OCI-LY7 (cell line): ENCODE measurements around the gene POGLUT3. TPM values are rescaled to one million over a fixed set of nuclear protein-coding genes. Genes with fewer than 3 reads are reported as not detected.

Source experiments
- BruUV-seq: library from RNA; stranded (reverse); fragments of 400-500 nt; replicated peaks from 2 replicates; lab custom pipeline; 2021; lab: Mats Ljungman, UMichigan
- CTCF ChIA-PET: fragments of 300-600 bp; sonication (Branson Sonifier 250); formaldehyde crosslinking; loops from one replicate; lab custom pipeline; 2022; ENCODE audit warnings: antibody characterized with exemption; ENCODE audit not compliant: unreplicated experiment; lab: Charles Lee
- POLR2A ChIA-PET: fragments of 300-600 bp; sonication (Branson Sonifier 250); formaldehyde crosslinking; loops from one replicate; lab custom pipeline; 2022; ENCODE audit warnings: antibody characterized with exemption; lab: Charles Lee
- DNase-seq: peaks from one replicate; pipeline ENCODE4 v3.0.0-alpha.2; 2015; ENCODE audit warnings: low spot score
- H2AFZ ChIP-seq: fragments of 200-600 bp; sonication (generic), shearing (Covaris generic); 2 replicates; pipeline ENCODE4 v1.6.1; 2014; ENCODE audit warnings: mild to moderate bottlenecking, antibody characterized with exemption, low read length, moderate library complexity
- H3K27ac ChIP-seq: fragments of 200-600 bp; sonication (generic); 2 replicates; pipeline ENCODE4 v1.5.1; 2014; ENCODE audit warnings: mixed run types, low read depth, mild to moderate bottlenecking, moderate library complexity, low read length, inconsistent platforms; ENCODE audit not compliant: poor library complexity, severe bottlenecking
- H3K36me3 ChIP-seq: fragments of 200-600 bp; sonication (generic); 2 replicates; pipeline ENCODE4 v1.6.1; 2014; ENCODE audit warnings: mild to moderate bottlenecking, antibody characterized with exemption, low read length, moderate library complexity, mixed read lengths; ENCODE audit not compliant: insufficient read depth
- H3K4me1 ChIP-seq: fragments of 200-600 bp; sonication (generic); 2 replicates; pipeline ENCODE4 v1.5.1; 2014; ENCODE audit warnings: mild to moderate bottlenecking, low read length; ENCODE audit not compliant: insufficient read depth, poor library complexity, severe bottlenecking
- H3K4me2 ChIP-seq: fragments of 200-600 bp; sonication (generic); 2 replicates; pipeline ENCODE4 v1.6.1; 2014; ENCODE audit warnings: mild to moderate bottlenecking, low read length
- H3K4me3 ChIP-seq: fragments of 200-600 bp; sonication (generic); 2 replicates; pipeline ENCODE4 v1.5.1; 2014; ENCODE audit warnings: mild to moderate bottlenecking, low read depth, low read length; ENCODE audit not compliant: poor library complexity, severe bottlenecking
- H3K79me2 ChIP-seq: fragments of 200-600 bp; sonication (generic); 2 replicates; pipeline ENCODE4 v1.6.1; 2016; ENCODE audit warnings: low read depth, mild to moderate bottlenecking, low read length, moderate library complexity, mixed read lengths; ENCODE audit not compliant: insufficient read depth
- H3K9me2 ChIP-seq: fragments of 200-600 bp; sonication (generic); 2 replicates; pipeline ENCODE4 v1.6.1; 2016; ENCODE audit warnings: mild to moderate bottlenecking, low read length, mixed read lengths; ENCODE audit not compliant: insufficient read depth
- H3K9me3 ChIP-seq: fragments of 200-600 bp; sonication (generic); 2 replicates; pipeline ENCODE4 v1.6.1; 2014; ENCODE audit warnings: mild to moderate bottlenecking, mixed run types, low read length, mixed read lengths
- H4K20me1 ChIP-seq: fragments of 200-600 bp; sonication (generic); 2 replicates; pipeline ENCODE4 v1.6.1; 2014; ENCODE audit warnings: mild to moderate bottlenecking, antibody characterized with exemption, low read length, moderate library complexity, mixed read lengths; ENCODE audit not compliant: insufficient read depth
- CTCF ChIP-seq: fragments of 200-600 bp; sonication (generic); conservative IDR thresholded peaks from 2 replicates; pipeline ENCODE4 v1.5.1; 2014; ENCODE audit warnings: mild to moderate bottlenecking, antibody characterized with exemption, low read length, moderate library complexity, mixed read lengths
- EZH2phosphoT487 ChIP-seq: fragments of 200-600 bp; sonication (generic); IDR thresholded peaks from 2 replicates; pipeline ENCODE4 v1.6.1; 2018; ENCODE audit warnings: low read depth, borderline replicate concordance, mild to moderate bottlenecking, mixed run types, antibody characterized with exemption, low read length, moderate library complexity, mixed read lengths
- intact Hi-C: fragments of 100-400 bp; cut with micrococcal nuclease; formaldehyde crosslinking; loops from one replicate; pipeline ENCODE4 v1.10.0; 2022; ENCODE audit not compliant: unreplicated experiment
- total RNA-seq, 2 experiments: library from RNA; depleted of rRNA in 1 of 2; stranded (reverse); fragments of >200 nt in 1 of 2; shearing (Covaris generic) in 1 of 2; gene quantifications; 2 replicates each; pipeline ENCODE4 v1.2.3, GENCODE V29; 2014 to 2022

POGLUT3 gene
- total RNA-seq, 2 experiments from 2014 or later, result not detected

GRCh38 chr11:108467091-108467823 is 30.9 kb downstream of the POGLUT3 start, which contains the start of gene C11orf65:
Gene C11orf65 (minus strand): TSS chr11:108467529. CDS start chr11:108461559, 5,970 bp downstream.
- no TSS peak for BruUV-seq

GRCh38 chr11:108466405-108466804 is 31.8 kb downstream of the POGLUT3 start:
- peak overlapping the region; percentile 95 for H2AFZ ChIP-seq
- peak overlapping the region; percentile 87 for H3K4me2 ChIP-seq
- ChIA-PET POLR2A (no interaction called here), CTCF (no interaction called here)
- peak overlapping the region; percentile 89 for H3K4me3 ChIP-seq
- H3K27ac ChIP-seq, result no peak overlapping the region
- intact Hi-C loops, result loop anchor here (2.0 to 10.0 kb wide), 5 partner anchors 191 to 609 kb away; partner anchors contain the start of genes ACAT1, ATM, CUL5 and NPAT
- TF ChIP-seq CTCF, result no peak
- no peak for TF ChIP-seq EZH2phosphoT487
- no TSS peak for BruUV-seq
- no peaks in the 10 kb centered on the region for H3K36me3 ChIP-seq
- peaks cover 11% of the 10 kb centered on the region for H3K4me1 ChIP-seq
- H4K20me1 ChIP-seq, result no peaks in the 10 kb centered on the region
- DNase-seq, result no peak
- no peaks in the 10 kb centered on the region for H3K9me2 ChIP-seq
- H3K9me3 ChIP-seq, result no peaks in the 10 kb centered on the region
- H3K79me2 ChIP-seq, result no peaks in the 10 kb centered on the region

More at GRCh38 chr11:108467091-108467823, 30.9 kb downstream of the POGLUT3 start, which contains the start of gene C11orf65:
- Histone ChIP-seq H3K79me2 (no peaks in the 10 kb centered on the region), H3K27ac (peak within 1 kb of the TSS; percentile 35), H3K9me3 (no peaks in the 10 kb centered on the region), H2AFZ (peak within 1 kb of the TSS; percentile 95), H3K4me1 (peaks cover 11% of the 10 kb centered on the region), H3K9me2 (no peaks in the 10 kb centered on the region), H4K20me1 (no peaks in the 10 kb centered on the region), H3K4me2 (peak within 1 kb of the TSS; percentile 87), H3K4me3 (peak within 1 kb of the TSS; percentile 89), H3K36me3 (no peaks in the 10 kb centered on the region)
- ChIA-PET POLR2A (interaction anchor here (0.9 kb wide), 1 partner anchor 26 kb away, joined by 3 read pairs; no protein-coding TSS in a partner anchor), CTCF (no interaction called here)
- no peak for TF ChIP-seq EZH2phosphoT487
- no peak for TF ChIP-seq CTCF
- intact Hi-C loops, result loop anchor here (2.0 to 10.0 kb wide), 5 partner anchors 190 to 610 kb away; partner anchors contain the start of genes ACAT1, ATM, CUL5 and NPAT
- peak; percentile 95 for DNase-seq
